Iris pigment epithelial cell (primary cell): ENCODE results near the gene AVP.
"Not testable (repeated sequence)": the region's sequence is repeated elsewhere in the genome, so short reads cannot be mapped to it uniquely, and the experiment has no call there.

ENCODE experiments used
- DNase-seq: peaks from one replicate; pipeline ENCODE4 v3.0.0-alpha.2; 2011; ENCODE audit warnings: low read depth

Gene AVP, protein sequence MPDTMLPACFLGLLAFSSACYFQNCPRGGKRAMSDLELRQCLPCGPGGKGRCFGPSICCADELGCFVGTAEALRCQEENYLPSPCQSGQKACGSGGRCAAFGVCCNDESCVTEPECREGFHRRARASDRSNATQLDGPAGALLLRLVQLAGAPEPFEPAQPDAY

DNA sequence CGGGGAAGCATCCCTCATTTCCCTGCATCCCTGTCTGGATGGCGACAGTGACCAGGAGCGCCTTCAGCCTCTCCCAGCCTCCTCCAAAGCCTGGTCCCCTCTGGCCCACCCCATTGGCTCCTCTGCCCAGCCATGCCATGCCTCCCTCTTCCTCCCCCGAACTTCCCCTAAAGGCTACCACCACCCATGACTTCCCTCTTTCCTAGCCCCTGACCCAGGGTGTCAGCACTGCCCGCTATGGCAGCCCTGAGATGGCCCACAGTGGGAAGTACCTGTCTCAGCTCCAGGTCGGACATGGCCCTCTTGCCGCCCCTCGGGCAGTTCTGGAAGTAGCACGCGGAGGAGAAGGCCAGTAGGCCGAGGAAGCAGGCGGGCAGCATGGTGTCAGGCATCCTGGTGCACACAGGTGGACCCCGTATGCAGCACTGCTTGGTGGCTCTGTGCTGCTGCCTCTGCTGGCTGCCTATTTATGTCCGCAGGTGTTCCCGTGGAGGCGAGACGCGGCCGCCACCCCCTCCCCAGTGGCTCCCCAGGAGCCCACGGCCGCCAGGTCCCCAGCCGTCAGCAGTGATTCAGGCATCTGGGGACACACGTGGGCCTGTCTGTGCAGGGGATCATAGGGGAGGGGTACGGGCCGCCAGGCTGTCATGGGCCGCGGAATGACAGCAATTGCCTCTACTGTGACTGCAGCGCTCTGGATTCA, at the start of gene AVP:
Gene AVP (minus strand): TSS at position 442 of the 703 bp plus-strand sequence. CDS start 50 bp downstream, at position 392.
- DNase-seq = no peak

DNA sequence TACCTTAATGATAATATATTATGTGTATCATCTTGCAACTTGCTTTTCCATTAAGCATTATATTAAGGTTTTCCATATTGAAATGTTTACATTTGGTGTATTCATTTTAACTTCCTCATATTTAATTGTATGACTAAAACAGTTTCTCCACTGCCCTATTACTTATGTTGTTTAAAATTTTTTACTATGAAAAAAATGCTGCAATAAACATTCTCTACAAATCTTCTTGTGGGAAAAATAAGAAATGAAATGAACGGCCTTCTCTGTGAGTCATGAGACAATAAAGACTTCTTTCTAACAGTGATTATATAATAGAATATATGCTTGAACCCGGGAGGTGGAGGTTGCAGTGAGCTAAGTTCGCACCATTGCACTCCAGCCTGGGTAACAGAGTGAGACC, 49.6 kb upstream of the AVP start:
- DNase-seq = peak; percentile 58

DNA sequence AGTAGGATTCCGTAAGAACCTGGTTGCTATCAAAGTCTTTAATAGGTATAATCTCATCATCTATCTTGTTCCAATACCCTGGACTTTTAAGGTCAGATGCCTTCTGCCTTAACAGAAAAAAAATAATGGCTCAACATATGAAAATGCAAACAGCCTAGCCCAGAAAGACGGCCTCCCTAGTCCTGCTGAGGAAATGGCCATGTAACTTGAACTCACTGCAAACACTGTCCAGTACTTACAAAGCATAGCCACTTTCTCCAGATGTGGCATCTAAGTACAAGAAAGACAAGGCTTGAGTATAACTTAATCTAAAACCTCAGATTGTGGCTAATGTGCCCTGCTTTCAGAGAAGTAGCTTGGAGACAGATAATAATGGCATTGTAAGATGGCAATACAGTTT, 48.6 kb upstream of the AVP start:
- DNase-seq = peak; percentile 59

DNA sequence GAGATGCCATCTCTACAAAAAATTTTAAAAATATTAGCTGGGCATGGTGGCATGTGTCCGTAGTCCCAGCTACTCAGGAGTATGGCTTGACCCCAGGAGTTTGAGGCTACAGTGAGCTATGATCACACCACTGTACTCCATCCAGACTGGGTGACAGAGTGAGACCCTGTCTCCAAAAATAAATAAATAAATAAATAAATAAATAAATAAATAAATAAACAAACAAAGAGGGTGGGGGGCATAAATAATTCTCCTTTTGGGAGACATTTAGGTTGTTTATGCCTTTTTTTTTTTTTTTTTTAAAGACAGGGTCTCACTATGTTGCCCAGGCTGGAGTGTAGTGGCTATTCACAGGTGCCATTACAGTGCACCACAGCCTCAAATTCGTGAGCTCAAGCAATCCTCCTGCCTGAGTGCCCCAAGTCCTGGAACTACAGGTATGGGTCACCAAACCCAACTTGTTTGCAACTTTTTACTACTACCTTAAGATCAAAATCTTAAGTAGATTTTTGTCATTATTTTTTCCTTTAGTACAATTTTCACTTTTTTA, 45.6 kb upstream of the AVP start:
- no peak for DNase-seq

DNA sequence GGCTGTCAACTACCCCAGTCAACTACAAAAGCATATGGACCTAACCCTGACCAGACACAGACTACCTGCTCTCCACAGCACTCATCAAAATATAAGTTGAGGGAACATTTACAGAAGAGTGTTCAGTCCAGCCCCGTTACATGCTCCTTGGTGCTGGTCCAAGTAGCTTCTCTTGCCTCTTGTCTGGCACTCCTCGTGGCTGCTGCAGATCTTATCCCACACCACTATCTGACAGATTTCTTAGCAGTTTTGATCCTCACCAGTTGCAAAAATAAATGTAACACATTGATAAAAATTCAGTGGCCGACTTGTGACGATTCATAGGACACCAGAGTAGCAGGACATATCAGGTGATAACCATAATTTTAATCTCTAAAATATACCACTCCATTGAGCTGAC, 44.6 kb upstream of the AVP start:
- no peak for DNase-seq

DNA sequence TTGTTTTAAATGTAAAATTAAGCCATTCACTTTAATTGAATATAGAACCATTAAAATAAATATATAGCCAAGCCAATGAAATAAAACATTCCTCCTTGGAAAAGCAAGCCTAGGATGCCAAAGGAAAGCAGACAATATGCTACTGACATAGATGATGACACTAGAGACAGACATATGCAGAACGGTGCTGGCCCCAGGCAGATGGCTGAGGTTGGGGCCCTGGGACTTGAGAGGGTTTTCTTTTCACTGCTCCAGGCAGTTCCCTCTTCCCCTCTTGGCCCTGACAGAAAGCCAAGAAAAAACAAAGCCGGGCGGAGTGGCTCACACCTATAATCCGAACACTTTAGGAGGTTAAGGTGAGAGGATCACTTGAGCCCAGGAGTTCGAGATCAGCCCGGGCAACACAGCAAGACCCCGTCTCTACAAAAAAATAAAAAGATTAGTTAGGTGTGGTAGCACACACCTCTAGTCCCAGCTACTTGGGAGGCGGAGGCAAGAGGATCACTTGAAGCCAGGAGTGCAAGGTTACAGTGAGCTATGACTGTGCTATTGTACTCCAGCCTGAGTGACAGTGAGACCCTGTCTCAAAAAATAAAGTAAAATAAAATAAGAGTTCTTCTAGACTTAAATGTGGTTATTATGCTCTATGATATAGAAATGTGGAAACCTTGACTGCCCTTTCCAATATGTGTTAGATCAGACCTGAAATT, 43.9 kb upstream of the AVP start:
- DNase-seq = no peak

DNA sequence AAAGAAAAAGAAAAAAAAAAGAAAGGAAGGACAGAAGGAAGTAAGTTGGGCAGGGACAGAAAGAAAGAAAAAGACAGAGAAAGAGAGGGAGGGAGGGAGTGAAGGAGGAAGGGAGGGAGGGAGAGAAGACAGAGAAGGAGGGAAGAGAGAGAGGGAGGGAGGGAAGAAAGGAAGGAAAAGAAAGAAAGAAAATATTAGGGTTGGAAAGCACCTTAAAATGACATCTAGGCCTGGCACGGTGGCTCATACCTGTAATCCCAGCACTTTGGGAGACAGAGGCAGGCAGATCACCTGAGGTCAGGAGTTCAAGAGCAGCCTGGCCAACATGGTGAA, 42.0 kb upstream of the AVP start:
- no peak for DNase-seq

DNA sequence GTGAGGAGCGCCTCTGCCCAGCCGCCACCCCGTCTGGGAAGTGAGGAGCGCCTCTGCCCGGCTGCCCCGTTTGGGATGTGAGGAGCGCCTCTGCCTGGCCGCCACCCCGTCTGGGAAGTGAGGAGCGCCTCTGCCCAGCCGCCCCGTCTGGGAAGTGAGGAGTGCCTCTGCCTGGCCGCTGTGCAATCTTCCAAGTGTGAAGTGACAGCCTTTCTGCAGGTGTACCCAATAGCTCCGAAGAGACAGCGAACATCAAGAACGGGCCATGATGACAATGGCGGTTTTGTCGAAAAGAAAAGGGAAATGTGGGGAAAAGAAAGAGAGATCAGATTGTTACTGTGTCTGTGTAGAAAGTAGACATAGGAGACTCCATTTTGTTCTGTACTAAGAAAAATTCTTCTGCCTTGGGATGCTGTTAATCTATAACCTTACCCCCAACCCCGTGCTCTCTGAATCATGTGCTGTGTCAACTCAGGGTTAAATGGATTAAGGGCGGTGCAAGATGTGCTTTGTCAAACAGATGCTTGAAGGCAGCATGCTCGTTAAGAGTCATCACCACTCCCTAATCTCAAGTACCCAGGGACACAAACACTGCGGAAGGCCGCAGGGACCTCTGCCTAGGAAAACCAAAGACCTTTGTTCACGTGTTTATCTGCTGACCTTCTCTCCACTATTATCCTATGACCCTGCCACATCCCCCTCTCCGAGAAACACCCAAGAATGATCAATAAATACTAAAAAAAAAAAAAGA, 41.4 kb upstream of the AVP start:
- DNase-seq = not testable (repeated sequence)

DNA sequence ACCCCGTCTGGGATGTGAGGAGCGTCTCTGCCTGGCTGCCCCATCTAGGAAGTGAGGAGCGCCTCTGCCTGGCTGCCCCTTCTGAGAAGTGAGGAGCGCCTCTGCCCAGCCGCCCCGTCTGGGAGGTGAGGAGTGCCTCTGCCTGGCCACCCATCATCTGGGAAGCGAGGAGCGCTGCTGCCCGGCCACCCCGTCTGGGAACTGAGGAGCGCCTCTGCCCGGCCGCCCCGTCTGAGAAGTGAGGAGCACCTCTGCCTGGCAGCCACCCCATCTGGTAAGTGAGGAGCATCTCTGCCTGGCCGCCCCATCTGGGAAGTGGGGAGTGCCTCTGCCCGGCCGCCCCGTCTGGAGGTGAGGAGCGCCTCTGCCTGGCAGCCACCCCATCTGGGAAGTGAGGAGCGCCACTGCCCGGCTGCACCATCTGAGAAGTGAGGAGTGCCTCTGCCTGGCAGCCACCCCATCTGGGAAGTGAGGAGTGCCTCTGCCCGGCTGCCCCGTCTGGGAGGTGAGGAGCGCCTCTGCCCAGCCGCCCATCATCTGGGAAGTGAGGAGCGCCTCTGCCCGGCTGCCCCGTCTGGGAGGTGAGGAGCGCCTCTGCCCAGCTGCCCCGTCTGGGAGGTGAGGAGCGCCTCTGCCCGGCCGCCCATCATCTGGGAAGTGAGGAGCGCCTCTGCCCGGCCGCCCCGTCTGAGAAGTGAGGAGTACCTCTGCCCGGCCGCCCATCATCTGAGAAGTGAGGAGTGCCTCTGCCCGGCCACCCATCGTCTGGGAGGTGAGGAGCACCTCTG, 40.4 kb upstream of the AVP start:
- not testable (repeated sequence) for DNase-seq

DNA sequence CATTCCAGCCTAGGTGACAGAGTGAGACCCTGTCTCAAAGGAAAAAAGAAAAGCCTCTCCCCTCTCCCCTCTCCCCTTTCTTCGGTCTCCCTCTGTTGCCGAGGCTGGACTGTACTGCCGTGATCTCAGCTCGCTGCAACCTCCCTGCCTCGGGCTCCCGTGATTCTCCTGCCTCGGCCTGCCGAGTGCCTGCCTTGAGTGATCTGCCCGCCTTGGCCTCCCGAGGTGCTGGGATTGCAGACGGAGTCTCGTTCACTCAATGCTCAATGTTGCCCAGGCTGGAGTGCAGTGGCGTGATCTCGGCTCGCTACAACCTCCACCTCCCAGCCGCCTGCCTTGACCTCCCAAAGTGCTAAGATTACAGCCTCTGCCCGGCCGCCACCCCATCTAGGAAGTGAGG, 39.6 kb upstream of the AVP start:
- not testable (repeated sequence) for DNase-seq

DNA sequence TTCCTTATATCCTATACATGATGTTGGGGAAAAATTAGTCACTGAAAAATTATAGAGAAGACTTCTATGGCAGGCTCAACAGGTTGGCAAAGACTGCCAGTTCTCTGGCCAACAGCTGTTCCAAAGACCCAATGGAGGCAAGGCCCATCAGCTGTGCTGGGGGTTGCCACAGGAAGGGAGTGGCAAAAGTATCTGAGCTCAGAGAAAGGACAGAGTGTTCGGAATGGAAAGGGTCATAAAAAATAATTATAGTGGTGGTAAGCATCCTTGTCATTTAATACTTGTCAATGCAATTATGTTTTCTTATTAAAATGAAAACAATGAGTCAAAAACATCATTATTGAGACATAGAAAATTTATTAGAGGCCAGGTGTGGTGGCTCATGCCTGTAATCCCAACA, 39.0 kb upstream of the AVP start:
- DNase-seq = no peak

DNA sequence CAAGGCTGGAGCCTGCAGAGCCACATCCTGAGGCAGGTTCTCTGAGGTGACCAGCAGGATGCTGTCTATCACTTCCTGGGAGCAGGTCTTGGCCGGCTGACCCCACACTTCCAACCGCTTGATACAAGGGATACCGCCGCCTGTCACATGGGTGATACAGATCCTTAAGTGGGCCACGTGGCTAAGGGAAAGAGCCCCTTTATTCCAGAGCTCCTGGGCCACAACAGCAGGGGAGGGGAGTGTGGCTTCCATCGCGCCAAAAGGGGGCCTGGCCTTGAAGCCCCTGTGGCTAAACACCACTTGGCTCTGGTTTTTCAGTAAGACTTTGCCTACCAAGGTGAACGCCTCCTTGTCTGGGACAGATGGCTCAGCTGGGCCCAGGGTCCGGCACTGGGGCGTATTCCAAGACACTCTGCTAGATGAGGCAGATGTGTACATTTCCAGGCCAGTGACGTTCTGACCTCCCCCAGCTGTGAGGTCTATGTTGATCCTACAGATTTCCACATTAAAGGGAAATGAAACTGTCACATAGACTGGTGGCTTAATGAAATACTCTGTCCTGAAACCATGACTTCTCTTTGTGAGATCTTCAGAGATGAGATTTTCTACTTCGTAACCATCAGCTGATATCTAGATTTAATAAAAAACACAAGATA, 37.6 kb upstream of the AVP start:
- no peak for DNase-seq

DNA sequence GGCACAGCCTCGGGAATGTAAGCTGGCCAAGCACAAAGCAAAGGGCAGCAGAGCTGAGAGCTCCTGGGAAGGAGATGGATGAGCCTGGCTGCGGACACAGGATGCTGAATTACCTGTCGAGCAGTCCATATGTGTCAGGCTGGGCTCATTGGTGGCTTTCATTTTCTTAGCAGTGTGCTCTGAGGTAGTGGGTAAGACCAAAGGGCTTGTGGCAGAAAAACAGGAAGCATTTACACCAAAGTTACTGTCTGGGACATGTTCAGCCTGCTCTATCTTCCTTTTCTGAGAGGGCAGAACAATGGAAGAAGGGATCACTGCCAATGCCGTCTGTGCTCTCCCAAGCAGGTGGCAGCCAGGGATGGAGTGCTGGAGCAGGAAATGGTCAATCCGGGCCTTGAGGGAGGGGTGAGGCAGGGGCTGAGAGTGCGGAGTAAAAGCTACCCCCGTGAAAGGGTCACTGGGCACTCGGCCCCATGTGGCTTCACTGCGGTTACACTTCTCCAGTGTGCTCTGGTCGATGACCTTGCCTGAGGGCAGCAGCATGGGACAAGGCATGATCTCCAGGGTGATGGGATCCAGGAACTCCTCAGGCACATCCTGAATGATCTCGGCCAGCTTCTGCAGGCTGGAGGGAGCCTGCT, 36.9 kb upstream of the AVP start:
- DNase-seq = no peak

DNA sequence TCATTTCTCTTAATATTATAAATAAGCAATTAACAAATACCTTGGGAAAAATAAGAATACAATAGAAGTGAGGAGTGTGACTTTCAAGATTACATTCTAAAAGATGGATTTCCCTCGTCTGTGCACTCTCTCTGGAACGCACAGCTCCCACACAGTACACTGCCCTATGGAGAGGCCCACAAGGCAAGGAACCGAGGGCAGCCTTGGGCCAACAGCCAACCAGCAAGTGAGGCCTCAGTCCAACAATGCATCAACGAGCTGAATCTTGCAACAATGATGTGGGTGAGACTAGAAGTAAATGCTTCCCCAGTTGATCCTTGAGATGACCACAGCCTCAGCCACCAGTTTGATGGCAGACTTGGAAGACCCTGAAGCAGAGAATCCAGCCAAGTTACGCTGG, 34.5 kb upstream of the AVP start:
- no peak for DNase-seq

DNA sequence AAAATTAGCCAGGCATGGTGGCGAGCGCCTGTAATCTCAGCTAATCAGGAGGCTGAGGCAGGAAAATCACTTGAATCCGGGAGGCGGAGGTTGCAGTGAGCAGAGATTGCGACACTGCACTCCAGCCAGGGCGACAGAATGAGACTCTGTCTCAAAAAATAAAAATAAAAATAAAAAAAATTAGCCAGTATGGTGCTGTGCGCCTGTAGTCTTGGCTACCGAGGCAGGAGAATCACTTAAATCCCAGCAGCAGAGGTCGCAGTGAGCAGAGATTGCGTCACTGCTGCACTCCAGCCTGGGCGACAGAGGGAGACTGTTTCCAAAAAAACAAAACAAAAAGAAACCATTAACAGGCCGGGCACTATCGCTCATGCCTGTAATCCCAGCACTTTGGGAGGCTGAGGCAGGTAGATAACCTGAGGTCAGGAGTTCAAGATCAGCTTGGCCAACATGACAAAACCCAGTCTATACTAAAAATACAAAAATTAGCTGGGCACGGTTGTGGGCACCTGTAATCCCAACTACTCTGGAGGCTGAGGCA, 33.4 kb upstream of the AVP start:
- DNase-seq = peak; percentile 79

DNA sequence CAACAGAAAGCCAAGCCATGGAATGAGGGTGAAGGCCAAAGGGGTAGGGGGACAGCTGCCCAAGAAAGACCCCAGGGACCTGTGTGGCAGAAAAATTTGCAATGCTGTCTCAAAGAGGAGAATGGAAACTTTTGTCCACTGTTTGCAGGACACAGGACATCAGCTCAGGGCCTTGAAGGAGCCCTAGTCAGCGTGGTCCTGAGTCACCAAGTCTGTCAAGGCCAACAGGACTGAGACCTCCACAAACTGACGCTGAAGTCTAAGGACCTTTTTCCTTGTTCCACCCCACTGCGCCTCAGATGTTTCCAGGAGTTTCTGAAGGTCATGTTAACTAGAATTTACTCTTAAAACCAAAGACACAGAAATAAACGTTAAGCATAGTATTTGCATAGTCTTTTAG, 31.8 kb upstream of the AVP start:
- no peak for DNase-seq

DNA sequence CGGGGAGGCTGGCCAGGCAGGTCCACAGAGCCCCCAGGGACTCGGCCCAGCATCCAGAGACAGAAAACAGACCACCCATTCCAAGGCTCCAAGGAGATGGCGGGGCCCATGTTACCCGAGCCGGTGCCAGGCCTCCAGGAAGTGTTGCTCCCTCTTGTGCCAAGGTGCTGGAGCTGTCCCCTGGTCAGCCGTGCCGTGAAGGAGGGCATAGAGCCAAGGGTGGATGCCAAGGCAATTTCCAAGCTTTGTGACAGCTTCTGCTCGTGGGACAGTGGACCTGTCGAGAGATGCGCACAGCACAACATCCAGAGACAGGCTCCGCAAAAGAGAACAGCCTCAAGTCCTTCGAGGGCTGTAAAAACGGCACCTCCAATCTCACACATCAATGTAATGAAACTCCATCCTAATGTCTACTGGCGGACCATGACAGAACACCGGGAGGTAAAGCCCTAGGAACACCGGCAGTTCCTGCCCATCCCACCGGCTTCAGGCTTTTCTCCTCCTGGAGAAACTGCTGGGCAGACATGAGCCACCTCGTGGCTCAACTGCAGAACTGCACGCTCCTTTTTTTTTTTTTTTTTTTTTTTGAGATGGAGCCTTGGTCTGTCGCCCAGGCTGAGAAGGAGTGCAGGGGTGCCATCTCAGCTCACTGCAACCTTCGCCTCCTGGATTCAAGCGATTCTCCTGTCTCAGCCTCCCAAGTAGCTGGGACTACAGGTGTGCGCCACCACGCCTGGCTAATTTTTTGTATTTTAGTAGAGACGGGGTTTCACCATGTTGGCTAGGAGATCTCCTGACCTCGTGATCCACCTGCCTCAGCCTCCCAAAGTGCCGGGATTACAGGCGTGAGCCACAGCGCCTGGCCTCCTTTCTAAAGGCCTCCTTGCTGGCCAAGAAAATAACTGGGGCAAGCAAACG, 30.9 kb upstream of the AVP start:
- DNase-seq = peak; percentile 37

DNA sequence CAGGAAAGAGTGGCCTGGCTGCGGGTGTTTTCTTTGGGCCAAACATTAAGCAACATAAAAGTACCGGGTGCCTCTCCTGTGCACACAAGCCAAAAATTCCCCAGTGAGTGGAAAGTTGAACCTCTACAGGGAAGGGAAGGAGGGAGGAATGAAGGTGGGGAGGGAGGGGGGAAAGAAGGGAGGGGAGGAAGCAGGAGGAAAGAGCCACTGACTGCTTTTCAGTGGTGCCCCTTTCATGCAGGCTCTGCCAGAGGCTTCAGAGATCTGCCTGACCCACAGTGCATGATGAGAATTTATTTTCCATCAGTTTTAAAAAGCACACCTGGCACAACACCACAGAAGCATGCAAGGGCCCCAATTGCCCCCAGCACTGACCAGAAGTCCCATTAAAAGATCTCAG, 27.5 kb upstream of the AVP start:
- no peak for DNase-seq

DNA sequence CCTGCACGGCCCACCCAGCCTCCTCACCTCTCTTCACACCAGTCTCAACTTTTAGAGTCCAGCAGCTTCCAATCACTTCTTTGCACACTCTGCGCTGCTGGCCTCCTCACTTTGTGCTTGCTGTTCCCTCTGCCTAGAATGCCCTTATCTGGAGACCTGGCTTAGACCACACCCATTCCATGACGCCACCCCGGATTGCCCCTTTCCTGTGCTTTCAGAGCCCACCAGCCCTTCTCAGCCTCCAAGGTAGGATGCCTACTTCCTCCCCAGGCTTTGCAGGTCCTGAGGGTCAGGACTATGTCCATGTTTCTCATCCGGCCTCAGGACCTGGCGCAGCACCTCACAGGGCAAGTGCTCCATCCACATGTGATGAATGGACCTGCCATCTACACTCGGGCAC, 27.0 kb upstream of the AVP start:
- DNase-seq = no peak
